Stromal cell of bone marrow (primary cell): Measurements from ENCODE around the gene CCDC7.
"Not testable (repeated sequence)": the region's sequence is repeated elsewhere in the genome, so short reads cannot be mapped to it uniquely, and the experiment has no call there.

ENCODE experiments used
- DNase-seq: peaks from one replicate; pipeline ENCODE4 v3.0.0-alpha.2; 2012; ENCODE audit warnings: low read depth

Gene CCDC7

DNA sequence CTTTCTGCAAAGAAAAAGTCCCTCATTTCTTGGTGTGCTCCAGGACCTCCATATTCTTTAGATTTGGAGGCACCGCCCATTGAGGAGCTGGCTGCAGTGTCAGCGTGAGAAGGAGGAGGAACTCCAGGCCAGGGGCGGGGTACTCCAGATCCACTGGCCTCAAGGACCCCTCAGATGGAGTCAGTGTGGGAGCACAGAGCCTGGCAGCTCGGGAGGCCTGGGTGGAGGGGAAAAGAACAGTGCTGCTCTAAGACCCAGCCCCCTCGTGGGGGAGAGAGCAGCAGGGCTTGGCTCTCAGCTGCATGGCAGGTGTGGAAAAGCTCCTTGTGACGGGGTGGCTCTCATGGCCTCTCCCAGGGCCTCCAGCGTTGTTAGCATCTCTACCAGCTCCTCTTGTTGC lies 441.5 kb downstream of the CCDC7 start:
- no peak for DNase-seq

DNA sequence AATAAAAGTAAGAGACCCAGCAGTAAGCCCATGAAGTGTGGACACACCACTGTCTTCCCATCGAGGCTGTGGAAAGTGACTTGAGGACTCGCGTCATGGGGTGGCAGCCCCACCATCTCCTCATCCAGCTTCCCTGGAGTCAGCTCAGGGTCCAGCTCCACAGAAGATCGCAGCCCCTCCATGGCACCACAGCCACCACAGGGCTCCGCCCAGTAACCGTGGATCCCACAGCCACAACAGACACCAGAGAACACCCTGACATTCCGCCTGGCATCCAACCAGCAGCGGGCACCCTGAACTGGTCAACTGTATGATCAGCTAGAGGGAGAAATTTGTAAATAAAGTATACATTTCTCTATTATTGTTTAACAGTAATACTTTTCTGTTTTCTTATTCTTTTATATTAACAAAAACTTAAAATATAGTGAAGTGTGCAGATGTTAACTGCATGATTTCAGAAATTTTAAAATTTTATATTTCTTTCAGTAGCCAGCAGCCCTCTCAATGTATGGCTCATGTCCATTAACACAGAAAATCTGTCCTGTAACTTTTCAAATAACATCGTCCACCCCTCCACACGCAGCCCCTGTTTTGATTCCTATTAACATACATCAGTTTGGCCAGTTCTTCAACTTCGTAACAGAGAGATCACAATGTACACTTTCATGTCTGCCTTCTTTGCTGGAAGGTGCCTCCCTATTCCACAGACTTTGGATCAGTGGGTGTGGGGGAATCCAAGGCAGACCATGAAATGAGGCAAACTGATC lies 442.4 kb downstream of the CCDC7 start:
- DNase-seq = no peak

DNA sequence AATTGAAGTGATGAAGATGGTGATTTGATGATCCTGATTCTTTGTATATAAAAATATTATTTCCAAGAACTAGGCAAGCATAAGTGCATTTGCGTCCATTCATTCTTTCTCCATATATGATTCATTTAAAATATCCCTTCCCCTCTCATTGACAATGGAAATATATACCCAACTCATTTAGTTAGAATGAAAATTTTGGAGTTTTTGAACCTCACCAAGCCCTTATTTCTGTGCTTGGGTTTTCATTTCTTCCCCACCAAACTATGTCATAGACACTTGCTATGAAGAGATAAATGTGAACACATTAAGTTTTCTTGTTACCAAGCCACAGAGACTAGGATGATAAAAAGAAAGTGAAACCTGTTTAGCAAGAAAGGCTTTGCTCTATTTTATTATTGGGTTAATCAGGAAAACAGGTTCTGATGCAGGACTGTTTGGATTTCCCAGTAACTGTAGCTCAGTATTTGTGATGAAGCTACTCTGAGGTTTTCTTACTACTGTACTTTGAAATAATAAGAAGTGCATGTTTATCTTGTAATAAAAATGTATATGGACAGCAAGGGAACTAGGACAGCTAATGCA lies 443.8 kb downstream of the CCDC7 start:
- no peak for DNase-seq

DNA sequence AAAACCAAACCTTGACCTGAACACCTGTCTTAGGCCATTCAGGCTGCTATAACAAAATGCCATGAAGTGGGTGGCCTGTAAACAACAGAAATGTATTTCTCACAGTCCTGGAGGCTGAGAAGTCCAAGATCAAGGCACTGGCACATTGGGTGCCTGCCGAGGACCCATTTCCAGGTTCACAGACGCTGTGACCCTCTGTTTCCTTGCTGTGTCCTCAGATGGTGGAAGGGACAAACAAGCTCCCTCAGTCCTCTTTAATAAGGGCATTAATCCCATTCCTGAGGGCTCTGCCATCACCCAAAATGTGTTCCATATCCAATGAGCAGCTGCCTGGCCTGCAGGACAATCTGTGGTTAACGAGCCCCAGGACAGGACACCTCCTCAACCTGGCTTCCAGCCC lies 444.5 kb downstream of the CCDC7 start:
- no peak for DNase-seq

DNA sequence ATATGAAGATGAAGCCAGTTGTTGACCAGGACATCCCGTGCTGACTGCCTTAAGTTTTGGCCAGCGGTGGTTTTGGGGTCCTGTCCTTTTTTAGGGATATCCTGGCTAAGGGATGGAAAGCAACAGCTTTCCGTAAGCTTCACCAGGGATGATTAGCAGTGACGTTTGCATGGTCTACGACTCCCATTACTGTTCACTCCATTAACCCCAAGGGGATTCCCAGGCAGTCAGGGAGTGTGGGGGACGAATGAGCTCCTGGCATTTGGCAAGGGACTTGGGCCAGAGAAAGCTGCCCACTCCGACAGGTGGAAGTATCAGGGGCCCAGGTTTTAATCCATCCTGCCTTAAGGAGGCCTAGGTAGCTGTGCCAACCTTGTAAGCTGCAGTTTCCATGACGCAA lies 445.3 kb downstream of the CCDC7 start:
- no peak for DNase-seq

DNA sequence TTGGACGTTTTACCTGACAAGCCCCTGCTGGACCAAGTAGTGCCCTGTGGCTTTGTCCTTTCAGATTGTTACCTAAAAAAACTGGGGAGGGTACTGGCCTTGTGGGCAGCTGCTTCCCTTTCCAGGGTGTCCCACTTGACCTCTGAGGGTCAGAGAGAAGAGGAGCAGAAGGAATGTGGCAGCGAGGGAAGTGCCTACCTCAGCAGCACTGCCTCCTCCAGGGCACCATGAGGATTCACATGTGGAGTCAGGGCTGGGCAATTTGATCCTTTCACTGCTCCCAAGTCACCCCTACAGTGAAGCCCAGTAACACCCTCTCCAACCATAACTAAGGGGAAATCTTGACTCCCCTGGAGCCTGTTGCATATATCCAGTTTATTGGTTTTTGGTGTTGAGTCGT lies 447.5 kb downstream of the CCDC7 start:
- DNase-seq = no peak

DNA sequence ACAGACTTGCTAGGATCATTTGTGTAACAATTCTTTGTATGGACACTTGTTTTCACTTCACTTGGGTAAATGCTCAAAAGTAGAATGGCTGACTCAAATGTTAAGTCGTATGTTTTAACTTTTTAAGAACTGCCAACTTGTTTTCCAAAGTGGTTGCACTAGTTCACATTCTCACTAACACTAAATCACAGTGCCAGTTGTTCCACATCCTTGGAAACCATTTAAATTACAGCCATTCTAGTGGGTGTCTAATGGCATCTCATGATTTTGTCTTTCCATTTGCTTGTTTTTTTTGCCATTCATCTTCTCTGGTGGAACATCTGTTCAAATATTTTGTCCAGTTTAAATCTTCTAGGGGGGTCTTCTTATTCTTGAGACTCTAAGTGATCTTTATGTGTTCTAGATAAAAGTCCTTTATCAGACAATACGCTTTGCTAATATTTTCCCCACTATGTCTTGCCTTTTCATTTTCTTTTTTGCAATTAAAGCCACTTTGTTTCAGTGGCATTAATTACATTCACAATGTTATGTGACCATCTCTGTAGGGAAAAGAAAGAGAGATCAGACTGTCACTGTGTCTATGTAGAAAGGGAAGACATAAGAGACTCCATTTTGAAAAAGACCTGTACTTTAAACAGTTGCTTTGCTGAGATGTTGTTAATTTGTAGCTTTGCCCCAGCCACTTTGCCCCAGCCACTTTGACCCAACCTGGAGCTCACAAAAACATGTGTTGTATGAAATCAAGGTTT lies 448.1 kb downstream of the CCDC7 start:
- DNase-seq = no peak

DNA sequence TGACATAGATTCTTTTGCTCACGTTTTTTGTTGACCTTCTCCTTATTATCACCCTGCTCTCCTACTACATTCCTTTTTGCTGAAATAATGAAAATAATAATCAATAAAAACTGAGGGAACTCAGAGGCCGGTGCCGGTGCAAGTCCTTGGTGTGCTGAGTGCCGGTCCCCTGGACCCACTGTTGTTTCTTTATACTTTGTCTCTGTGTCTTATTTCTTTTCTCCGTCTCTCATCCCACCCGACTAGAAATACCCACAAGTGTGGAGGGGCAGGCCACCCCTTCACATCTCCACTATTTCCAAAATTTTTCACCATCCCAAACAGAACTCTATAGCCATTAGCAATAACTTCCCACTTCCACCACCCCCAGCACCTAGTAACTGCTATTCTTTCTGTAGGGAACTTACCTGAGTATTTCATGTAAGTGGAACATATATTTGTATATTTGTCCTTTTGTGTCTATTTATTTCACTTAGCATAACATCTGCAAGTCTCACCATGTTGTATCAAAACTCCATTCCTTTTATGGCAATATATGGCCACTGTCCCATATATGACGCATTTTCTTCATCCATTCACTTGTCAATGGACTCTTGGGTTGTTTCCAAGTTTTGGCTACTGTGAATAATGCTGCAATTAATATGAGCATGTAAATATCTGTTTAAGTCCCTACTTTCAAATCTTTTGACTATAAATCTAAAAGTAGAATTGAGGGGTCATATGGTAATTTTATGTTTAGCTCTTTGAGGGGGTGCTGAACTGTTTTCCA lies 449.4 kb downstream of the CCDC7 start:
- not testable (repeated sequence) for DNase-seq

DNA sequence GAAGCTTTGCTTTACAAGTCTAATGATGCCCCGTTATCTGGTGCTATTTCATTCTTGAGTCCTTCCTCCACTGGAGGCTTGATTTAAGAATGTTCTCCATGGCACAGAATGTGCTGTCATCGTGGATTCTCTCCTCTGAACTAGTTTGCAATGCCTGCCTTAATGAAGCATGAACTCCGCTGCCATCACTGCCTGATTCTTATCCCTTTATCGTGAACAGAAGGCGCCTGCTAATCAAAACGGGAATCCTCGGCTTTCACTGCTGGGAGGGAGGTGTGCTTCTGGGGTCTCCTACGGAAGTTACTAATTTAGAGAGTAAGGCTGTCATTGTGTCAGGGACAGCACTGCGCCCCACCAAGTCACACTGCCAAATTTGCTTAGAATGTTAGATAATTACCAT lies 455.9 kb downstream of the CCDC7 start:
- no peak for DNase-seq

DNA sequence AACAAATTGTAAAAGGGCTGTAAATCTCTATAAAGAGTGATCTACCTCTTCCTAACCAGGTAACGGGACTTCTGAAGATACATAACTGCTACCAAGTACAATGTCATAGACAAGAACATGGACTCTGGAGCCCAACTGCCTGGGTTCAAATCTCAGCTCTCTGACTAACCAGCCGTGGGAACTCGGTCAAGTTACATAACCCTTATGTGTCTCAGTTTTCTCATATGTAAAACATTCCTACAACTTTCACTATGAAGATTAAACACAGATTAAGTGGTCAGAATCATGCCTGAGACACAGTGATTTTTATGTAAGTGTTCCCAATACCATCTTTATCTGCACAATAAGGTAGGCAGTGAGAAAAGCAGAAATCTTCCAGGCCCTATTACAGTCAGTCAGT lies 459.5 kb downstream of the CCDC7 start:
- no peak for DNase-seq

DNA sequence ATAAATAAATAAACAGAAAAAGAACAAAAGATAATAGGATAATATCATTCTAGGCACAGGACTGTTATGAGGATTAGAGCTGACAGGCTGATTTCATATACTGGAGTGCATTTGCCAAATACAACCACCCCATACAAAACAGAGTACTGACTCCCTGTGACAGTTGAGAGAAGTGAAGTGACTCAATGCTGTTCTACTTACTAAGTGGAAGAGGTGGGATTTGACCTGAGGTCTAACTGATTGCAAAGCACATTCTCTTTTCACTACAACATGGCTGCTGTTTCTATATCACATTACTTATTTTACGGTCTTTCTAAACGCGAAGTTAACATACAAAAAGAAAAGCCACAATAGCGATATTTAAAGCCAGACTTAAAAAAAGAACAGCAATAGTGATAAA lies 460.7 kb downstream of the CCDC7 start:
- DNase-seq = no peak

DNA sequence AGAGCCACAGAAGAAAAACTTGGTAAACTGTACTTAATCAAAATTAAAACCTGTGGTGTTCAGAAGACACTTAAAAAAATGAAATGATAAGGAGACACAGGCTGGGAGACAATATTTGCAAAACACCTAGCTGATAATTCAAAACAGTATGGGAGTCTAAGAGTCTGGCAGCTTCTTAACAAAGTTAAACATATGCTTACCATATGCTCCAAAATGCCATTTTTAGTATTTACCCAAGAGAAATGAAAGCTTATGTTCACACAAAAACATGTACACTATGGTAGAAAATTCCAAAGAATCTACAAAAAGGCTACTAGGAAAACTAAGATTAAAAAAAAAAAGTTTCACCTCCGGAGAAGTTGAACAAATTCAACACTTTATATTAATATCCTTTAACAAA lies 463.5 kb downstream of the CCDC7 start:
- no peak for DNase-seq

DNA sequence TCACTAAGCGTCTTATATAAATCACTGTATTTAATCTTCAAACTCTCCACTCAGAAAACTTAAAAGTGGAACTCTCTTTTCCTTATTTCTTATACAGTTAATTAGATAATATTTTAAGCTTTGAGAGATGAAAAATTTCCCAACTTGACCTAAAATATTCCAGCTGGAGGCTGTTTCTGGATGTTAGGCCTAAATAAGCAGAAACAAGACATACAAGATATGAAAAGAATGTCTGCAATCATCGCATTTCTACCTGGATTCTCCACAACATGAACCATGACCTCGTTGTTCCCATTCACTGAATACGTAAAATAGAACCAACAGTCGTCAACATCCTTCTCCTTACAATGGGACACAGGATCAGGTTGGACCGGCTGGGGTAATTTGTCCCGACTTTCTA lies 464.0 kb downstream of the CCDC7 start:
- DNase-seq = not testable (repeated sequence)

DNA sequence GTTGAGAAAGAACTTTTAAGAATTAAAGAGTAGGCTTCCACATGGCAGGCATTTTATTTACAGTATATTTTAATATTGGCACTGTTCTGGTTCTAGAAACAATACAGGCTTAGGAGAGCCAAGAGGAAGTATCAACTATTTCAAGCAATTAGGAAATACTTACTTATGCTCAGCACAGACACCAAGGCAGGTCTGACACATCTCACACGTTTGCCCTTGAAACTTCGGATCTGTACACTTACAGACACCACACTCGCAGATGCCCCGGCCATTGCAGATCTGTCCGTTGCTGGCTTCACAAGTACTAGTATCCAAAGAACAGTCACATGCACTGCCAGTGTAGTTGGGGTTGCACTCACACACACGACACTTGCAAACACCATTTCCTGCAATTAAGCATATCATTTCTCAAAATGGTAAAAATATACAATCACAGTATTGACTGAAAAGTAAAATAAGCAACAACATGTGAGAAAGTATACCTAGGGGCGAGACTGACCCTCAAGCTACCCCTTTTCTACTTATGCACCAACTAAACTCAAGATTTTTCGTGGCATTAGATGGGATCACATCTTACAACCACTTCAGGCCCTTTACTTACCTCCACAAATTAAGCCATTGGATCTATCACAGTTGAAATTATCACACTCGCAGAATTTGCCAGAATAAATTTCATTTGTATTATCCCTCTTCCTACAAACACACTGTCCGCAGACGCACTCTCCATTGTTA lies 465.5 kb downstream of the CCDC7 start:
- no peak for DNase-seq

DNA sequence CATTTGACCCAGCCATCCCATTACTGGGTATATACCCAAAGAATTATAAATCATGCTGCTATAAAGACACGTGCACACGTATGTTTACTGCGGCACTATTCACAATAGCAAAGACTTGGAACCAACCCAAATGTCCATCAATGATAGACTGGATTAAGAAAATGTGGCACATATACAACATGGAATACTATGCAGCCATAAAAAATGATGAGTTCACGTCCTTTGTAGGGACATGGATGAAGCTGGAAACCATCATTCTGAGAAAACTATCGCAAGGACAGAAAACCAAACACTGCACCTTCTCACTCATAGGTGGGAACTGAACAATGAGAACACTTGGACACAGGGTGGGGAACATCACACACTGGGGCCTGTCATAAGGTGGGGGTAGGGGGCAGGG lies 471.9 kb downstream of the CCDC7 start:
- not testable (repeated sequence) for DNase-seq

DNA sequence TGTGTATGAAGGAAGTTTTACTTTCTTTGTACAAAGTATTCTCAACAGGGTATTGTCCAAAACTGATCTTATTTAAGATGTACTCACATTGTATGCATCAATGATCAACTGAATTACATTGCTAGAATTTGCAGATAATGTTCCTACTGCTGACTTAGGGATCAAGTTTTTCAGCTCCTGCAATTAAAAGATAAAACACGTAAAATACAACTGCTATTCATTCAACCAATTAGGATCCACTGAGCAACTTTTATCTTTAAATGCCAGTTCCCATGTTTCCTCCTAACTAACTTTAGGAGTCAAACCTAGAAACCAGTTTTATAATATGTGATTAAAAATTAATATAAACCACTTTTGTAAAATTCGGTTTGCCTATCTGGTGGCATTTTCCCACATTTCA lies 476.2 kb downstream of the CCDC7 start:
- DNase-seq = no peak

DNA sequence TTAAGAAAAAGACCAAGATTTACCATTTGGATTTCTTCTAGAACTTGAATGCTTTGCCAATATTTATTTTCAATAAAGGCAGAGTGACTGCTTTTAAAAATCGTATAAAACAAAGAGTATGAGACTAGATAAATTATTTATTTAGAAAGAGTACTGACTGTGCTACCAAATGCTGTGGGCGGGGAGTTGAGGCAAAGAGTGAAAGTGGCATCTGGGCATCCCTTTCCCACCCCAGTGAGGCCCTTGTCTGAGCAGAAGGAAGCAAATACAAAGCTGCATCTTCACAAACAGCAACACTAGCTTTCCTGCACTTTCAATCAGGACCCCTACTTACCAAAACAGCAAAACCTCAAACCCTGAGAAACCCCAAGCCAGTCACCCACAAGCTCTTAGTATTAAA lies 477.2 kb downstream of the CCDC7 start:
- no peak for DNase-seq

DNA sequence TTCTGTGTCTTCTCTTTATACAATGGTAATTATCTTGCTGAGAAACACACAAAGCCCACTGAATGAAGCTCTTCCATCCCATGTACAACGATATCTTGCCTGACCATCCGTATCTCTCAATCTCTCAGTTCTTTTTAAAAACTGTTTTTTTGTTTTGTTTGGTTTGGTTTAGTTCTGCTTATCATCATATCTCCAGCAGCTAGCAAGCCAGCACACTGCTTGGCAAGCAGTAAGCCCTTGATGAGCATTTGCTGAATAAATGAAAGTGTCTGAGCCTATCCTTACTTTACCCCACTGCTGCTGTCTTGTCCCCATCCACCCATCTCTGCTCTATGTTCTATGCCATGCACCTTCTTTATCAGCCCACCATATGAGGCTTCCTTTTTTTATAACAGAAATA lies 477.9 kb downstream of the CCDC7 start:
- DNase-seq = no peak
